GM10847 (cell line): ENCODE results near the gene FAM131A.

Experiments
- POLR2A ChIP-seq: IDR thresholded peaks from 2 replicates; pipeline ENCODE4 v1.6.1; 2011; ENCODE audit not compliant: insufficient read length; ENCODE audit errors: extremely low read depth

Gene FAM131A

DNA sequence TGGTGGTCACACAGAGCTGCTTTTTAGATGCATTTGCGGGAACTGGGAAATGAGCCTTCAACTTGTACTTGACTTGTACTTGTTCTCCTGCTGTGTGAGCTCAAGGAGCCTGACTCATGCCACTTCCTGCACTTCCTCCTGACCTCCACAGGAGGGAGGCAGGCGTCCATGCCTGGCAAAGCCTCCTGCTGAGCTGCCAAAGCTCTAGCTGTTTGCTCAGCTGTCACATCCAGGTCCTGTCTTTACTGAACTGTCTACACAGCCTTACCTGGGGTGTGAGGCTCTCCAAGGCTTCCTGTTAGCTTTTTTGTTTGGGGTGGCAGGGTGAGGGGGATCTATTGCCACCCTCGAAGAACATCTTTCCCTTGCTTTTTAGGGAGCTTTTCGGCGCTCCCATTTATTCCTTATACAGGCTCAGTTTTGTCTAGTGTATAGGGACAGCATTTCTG lies 34.2 kb downstream of the FAM131A start:
- TF ChIP-seq POLR2A: no peak

DNA sequence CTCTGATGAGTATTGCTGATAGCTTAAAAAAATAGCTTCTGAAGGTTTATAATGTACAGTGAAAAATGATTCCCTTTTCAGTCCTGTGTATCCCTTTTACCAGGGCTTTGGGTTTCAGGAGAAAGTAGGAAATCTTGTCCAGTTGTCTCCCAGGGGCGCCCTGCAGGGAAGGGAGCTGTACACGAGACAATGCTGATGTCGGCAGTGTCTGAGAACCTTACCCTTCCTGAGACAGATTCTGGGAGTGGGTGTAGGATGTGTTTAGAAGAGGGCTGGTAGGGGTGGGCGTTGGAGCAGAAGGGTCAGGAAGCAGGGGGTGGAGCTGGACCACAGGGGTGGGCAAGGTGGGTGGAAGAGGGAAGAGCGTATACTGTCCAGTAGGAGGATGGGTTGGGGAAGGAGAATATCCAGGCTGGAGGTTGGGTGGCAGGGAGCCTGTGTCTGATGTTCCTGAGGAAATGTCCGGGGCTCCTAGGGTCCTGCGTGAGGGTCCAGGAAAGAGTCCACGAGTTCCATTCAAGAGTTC lies 35.0 kb downstream of the FAM131A start:
- TF ChIP-seq POLR2A: no peak

DNA sequence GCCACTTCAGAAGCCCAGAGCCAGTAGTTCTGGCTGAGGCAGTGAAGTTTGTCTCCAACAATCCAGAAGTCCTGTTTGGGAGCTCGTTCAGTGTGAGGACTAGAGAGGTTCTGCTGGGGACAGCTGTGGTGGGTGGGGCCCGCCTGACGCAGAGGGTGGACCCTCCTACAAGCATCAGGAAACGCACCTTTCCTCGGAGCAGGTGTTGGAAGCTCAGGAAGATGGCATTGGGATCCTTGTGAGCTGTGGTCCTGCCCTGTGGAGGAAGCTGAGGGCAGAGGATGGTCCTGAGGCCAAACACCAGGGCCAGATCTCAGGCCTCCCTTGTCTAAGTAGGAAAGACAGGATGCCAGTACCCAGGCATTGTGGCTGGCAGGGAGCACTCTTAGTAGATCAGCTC lies 35.5 kb downstream of the FAM131A start:
- no peak for TF ChIP-seq POLR2A

DNA sequence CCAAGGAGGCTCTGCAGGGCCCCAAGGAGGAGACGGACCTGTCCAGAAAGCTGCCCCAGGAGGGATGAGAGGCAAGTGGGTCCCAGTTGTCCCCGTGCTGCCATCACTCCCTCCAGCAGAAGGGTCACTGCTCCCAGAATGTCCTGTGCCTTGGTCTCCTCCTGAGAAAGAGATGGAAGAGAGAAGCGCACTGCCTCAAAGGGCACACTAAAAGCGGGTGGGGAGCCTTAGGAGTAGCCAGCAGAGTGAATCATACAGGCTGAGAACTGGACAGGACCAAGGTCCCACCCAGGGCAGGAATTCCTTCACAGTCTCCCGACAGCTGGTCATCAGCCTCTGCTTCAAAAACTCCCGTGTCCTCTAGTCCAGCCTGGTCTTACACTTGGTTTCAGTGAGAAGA lies 36.0 kb downstream of the FAM131A start:
- no peak for TF ChIP-seq POLR2A

DNA sequence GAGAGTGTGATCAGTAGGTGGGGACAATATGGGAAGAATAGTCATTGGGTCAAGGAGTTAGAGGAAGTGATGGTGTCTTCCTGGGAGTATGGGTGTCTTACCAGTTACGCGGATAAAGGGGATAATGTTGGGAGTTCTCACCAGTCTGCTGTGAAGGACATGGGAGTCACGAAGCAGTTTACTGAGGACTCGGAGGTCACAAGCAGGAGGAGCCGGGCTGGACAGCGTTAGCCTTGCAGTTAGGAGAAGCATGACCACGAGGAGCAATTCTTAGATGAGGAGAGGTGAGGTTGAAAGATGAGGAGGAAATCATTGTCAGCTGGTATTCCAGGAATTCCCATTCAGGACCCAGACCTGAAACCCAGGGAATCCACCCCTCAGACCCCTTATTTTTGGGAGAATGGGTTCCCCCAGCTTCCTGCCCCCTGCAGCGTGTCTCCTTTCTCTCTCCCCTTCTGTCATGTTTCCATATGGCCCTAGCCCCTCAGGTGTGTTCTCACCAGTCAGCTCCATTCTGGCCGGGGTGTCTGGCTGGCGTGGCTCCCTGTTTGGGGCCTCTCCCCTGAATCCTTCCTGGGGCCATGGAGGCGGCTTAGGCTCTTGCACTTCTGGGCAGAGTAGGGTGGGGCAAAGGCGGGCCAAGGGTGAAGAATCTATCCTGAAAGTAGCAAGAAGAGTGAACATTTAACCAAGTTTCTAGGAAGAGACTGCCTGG lies 38.5 kb downstream of the FAM131A start:
- no peak for TF ChIP-seq POLR2A

GRCh38 chr3:184377374-184377773 lies 40.0 kb downstream of the FAM131A start:
- no peak for TF ChIP-seq POLR2A

- no peak for TF ChIP-seq POLR2A
Observed at GRCh38 chr3:184377882-184378445, 40.6 kb downstream of the FAM131A start, which contains the start of gene THPO. Gene THPO, minus strand, starts transcription at chr3:184378207. Its CDS starts 1,948 bp downstream, at chr3:184376259.

GRCh38 chr3:184378651-184379357 lies 41.4 kb downstream of the FAM131A start:
- no peak for TF ChIP-seq POLR2A

DNA sequence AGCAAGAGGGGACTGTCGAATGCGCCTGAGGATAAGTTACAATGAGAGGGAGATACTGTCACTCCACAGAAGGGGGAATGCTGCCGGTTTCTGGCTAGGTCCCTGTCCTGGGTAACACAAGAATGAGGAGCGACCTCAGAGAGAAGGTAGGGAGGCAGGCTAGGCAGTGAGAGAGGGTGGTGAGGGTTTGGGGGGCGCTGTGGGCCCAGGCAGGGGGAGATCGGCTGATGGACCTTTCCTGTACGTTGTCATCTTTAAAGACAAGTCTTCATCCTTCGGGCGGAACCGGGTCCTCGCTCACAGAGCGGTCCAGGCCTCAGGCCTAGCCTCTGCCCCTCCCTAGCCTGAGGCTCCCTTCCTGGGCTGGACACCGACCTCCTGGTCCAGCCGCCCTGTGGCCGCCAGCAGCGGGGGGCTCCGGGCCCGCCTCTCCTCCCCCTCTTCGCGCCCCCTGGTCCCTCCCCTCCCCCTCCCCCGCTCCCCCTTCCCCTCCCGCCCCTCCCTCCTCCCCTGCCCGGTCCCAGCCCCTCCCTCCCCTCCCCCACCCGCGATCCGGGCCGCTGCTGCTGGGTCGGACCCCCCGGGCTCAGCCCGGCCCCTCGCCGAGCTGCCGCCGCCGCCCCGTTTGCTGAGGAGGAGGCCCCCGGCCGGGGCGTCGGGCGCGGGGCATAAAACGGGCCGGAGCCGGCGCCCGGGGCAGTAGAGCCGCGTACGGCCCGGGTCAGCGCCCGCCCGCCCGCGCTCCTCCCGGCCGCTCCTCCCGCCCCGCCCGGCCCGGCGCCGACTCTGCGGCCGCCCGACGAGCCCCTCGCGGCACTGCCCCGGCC lies 42.2 kb downstream of the FAM131A start, which contains the start of gene CHRD:
Gene CHRD, plus strand, starts transcription at position 697 of the 827 bp plus-strand sequence. CDS start 265 bp downstream, outside the sequence.
- TF ChIP-seq POLR2A: no peak

GRCh38 chr3:184380185-184380626 lies 42.8 kb downstream of the FAM131A start:
- TF ChIP-seq POLR2A: no peak

DNA sequence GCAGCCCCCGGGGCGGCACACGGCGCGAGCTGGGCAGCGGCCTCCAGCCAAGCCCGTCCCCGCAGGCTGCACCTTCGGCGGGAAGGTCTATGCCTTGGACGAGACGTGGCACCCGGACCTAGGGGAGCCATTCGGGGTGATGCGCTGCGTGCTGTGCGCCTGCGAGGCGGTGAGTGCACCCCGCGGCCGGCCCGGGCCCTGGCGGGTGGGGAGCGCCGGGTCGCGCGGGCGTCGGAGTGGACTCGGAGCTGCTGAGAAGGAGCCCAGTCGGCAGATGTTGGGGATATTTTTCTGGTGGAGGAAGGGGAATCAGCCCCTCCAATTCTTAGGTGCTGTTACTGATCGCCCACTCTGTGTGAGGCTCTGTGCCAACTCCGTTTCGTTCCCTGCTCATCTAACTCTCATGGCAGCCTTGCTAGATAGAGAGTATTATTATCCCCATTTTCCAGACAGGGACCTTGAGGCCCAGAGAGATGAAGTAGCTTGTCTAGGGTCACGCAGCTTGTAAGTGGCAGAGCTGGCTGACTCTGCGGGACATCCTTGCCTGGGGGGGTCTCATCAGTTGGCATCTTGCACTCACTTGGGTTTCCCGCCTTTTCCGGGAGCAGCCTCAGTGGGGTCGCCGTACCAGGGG lies 43.3 kb downstream of the FAM131A start:
- no peak for TF ChIP-seq POLR2A

DNA sequence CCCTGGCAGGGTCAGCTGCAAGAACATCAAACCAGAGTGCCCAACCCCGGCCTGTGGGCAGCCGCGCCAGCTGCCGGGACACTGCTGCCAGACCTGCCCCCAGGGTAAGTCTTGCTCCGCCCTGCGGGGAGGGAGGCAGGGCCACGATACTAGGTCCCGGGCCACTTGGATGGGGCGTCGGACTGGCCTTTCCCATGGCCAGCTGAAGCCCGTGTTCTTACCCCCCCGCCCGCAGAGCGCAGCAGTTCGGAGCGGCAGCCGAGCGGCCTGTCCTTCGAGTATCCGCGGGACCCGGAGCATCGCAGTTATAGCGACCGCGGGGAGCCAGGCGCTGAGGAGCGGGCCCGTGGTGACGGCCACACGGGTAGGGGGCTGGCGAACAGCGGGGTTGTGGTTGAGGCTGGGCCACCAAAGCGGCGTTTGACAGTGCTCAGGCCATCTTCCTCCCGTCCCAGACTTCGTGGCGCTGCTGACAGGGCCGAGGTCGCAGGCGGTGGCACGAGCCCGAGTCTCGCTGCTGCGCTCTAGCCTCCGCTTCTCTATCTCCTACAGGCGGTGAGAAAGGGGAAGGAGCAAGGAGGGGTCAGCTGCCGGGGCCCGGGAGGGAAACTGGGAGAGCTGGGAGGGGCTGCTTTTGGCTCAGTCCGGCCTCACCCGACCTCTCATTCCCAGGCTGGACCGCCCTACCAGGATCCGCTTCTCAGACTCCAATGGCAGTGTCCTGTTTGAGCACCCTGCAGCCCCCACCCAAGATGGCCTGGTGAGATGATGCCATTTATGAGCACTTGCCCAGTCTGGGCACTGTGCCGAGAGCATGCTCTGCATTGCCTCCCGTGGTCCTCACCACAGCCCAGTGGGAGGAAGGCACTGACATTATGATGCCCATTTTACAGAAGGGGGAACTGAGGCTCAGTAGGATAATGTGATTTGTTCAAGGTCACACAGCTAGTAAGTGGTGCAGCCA lies 44.1 kb downstream of the FAM131A start:
- no peak for TF ChIP-seq POLR2A

- TF ChIP-seq POLR2A: no peak
Observed at GRCh38 chr3:184382326-184383032, 45.1 kb downstream of the FAM131A start.
